MM.1S (cell line): Measurements from ENCODE around the gene ZFPL1.

ENCODE experiments used
- EZH2 ChIP-seq: fragments of 300-600 bp; sonication (generic); optimal IDR thresholded peaks from 2 replicates; pipeline ENCODE3; 2017; ENCODE audit warnings: low read depth, mild to moderate bottlenecking, antibody characterized with exemption, low read length, mixed read lengths
- TF ChIP-seq, protein P1 (sequence below): fragments of 300-600 bp; sonication (generic); IDR thresholded peaks from 2 replicates; pipeline ENCODE4 v1.5.1; 2016; ENCODE audit warnings: antibody characterized with exemption, low read length, mixed read lengths

DNA sequence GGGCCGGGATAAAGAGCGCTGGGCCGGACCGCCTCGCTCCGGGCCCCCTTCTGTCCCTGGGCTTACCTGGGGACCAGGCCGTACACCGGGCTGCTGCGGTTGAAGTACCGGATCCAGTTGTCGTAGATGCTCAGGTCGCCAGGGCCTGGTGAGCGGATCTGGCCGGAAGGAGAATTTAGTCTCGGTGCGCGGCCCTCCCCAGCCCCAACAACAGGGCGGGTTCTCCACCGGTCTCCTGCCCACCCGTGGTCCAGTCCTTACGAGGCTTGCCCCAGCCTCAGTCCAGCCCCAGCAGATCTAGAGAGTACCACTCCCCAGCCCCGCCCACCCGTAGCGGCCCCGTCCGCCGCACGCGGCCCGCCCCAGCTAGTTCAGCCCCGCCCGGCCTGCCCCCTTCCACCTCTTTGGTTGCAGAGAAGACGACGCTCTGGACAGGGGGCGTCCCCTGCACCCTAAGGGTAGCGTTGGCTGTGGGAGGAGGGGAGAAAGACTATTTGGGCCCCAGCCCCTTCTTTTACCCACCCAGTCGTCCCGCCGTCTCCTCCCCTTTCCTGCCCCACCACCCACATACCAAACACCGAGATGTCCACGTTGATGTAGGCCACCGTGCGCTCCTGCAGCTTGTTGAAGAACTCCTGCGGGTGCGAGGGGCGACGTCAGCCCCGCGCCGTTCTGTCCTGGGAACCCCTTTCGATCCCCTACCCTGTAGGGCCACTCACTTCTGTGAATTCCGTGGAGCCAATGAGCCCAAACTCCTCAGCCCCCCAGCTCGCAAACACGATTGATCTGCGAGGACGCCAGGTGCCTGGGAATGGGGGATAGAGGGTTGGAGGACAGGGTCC, 36.2 kb upstream of the ZFPL1 start:
- TF ChIP-seq, protein P1, sequence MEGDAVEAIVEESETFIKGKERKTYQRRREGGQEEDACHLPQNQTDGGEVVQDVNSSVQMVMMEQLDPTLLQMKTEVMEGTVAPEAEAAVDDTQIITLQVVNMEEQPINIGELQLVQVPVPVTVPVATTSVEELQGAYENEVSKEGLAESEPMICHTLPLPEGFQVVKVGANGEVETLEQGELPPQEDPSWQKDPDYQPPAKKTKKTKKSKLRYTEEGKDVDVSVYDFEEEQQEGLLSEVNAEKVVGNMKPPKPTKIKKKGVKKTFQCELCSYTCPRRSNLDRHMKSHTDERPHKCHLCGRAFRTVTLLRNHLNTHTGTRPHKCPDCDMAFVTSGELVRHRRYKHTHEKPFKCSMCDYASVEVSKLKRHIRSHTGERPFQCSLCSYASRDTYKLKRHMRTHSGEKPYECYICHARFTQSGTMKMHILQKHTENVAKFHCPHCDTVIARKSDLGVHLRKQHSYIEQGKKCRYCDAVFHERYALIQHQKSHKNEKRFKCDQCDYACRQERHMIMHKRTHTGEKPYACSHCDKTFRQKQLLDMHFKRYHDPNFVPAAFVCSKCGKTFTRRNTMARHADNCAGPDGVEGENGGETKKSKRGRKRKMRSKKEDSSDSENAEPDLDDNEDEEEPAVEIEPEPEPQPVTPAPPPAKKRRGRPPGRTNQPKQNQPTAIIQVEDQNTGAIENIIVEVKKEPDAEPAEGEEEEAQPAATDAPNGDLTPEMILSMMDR, result no peak
- no peak for TF ChIP-seq EZH2
